Neural cell (in vitro differentiated cells): ENCODE results near the gene CCDC60. TPM values are rescaled to one million over a fixed set of nuclear protein-coding genes. Genes with fewer than 3 reads are reported as not detected.

Experiments used
- H2AFZ ChIP-seq: fragments of 200-600, 300-800 bp; sonication (generic), shearing (Covaris generic); 2 replicates; pipeline ENCODE4 v1.6.0; 2014; ENCODE audit warnings: low read depth, mild to moderate bottlenecking, antibody characterized with exemption, low read length, moderate library complexity
- H3F3A ChIP-seq: fragments of 200-600 bp; shearing (Covaris generic); 2 replicates; pipeline ENCODE4 v1.6.1; 2016; ENCODE audit warnings: mild to moderate bottlenecking, moderate library complexity, mixed read lengths, antibody characterized with exemption, low read length; ENCODE audit not compliant: insufficient read depth, poor library complexity, severe bottlenecking
- H3K27ac ChIP-seq: fragments of 200-600, 300-800 bp; sonication (generic), shearing (Covaris generic); 2 replicates; pipeline ENCODE4 v1.5.1; 2014; ENCODE audit warnings: mild to moderate bottlenecking, low read length, moderate library complexity
- H3K27me3 ChIP-seq: fragments of 300-800, 200-600 bp; sonication (generic), shearing (Covaris generic); 2 replicates; pipeline ENCODE4 v1.6.0; 2014; ENCODE audit warnings: mild to moderate bottlenecking, low read depth, low read length, moderate library complexity; ENCODE audit not compliant: insufficient read depth
- H3K36me3 ChIP-seq: fragments of 300-800, 200-600 bp; sonication (generic), shearing (Covaris generic); 2 replicates; pipeline ENCODE4 v1.5.1; 2014; ENCODE audit warnings: mild to moderate bottlenecking, antibody characterized with exemption, low read length, moderate library complexity; ENCODE audit not compliant: insufficient read depth
- H3K4me2 ChIP-seq: fragments of 300-800, 200-600 bp; sonication (generic), shearing (Covaris generic); 2 replicates; pipeline ENCODE4 v1.6.0; 2014; ENCODE audit warnings: mild to moderate bottlenecking, low read length
- H3K4me3 ChIP-seq: fragments of 300-800, 200-600 bp; sonication (generic), shearing (Covaris generic); 2 replicates; pipeline ENCODE4 v1.5.1; 2014; ENCODE audit warnings: mild to moderate bottlenecking, low read length, moderate library complexity
- H3K79me2 ChIP-seq: fragments of 200-600 bp; shearing (Covaris generic); replicated peaks from 2 replicates; pipeline ENCODE4 v1.6.0; 2014; ENCODE audit warnings: mild to moderate bottlenecking, low read length, moderate library complexity; ENCODE audit not compliant: insufficient read depth
- H3K9ac ChIP-seq: fragments of 300-800, 200-600 bp; sonication (generic), shearing (Covaris generic); 2 replicates; pipeline ENCODE4 v1.6.1; 2016; ENCODE audit warnings: mild to moderate bottlenecking, low read length, mixed read lengths
- H3K9me2 ChIP-seq: fragments of 200-600 bp; shearing (Covaris generic); 2 replicates; pipeline ENCODE4 v1.6.1; 2016; ENCODE audit warnings: mild to moderate bottlenecking, low read length, mixed read lengths; ENCODE audit not compliant: insufficient read depth
- H3K9me3 ChIP-seq: fragments of 200-600, 300-800 bp; sonication (generic), shearing (Covaris generic); 2 replicates; pipeline ENCODE4 v1.6.1; 2016; ENCODE audit warnings: mild to moderate bottlenecking, mixed run types, low read length, moderate library complexity, mixed read lengths
- H4K20me1 ChIP-seq: fragments of 200-600 bp; shearing (Covaris generic); 2 replicates; pipeline ENCODE4 v1.6.1; 2016; ENCODE audit warnings: mild to moderate bottlenecking, mixed run types; ENCODE audit not compliant: insufficient read depth
- CTCF ChIP-seq: fragments of 450-650 bp; IDR thresholded peaks from 2 replicates; pipeline ENCODE4 v1.5.1; 2014; ENCODE audit warnings: antibody characterized with exemption, mild to moderate bottlenecking, moderate library complexity; ENCODE audit not compliant: poor library complexity, severe bottlenecking
- EP300 ChIP-seq: fragments of 450-650 bp; conservative IDR thresholded peaks from 2 replicates; pipeline ENCODE4 v1.6.1; 2014; ENCODE audit warnings: antibody characterized with exemption, mild to moderate bottlenecking, moderate library complexity; ENCODE audit not compliant: poor library complexity, severe bottlenecking
- EZH2 ChIP-seq: fragments of 200-600, 300-800 bp; shearing (Covaris generic), sonication (generic); IDR thresholded peaks from 2 replicates; pipeline ENCODE4 v1.6.1; 2014; ENCODE audit warnings: antibody characterized with exemption, low read length, borderline replicate concordance, mild to moderate bottlenecking; ENCODE audit not compliant: insufficient read depth, poor library complexity, severe bottlenecking
- MXI1 ChIP-seq: fragments of 450-650 bp; conservative IDR thresholded peaks from 2 replicates; pipeline ENCODE4 v1.6.1; 2014; ENCODE audit warnings: antibody characterized with exemption, mild to moderate bottlenecking; ENCODE audit not compliant: poor library complexity, severe bottlenecking
- POLR2AphosphoS5 ChIP-seq: IDR thresholded peaks from 2 replicates; pipeline ENCODE4 v1.6.1; 2012
- RAD21 ChIP-seq: fragments of 450-650 bp; conservative IDR thresholded peaks from 2 replicates; pipeline ENCODE4 v1.6.1; 2014; ENCODE audit warnings: antibody characterized with exemption, mild to moderate bottlenecking, moderate library complexity
- REST ChIP-seq: IDR thresholded peaks from 2 replicates; pipeline ENCODE4 v1.6.1; 2012; ENCODE audit warnings: borderline replicate concordance
- SMC3 ChIP-seq: fragments of 450-650 bp; conservative IDR thresholded peaks from 2 replicates; pipeline ENCODE4 v1.6.1; 2014; ENCODE audit warnings: antibody characterized with exemption, mild to moderate bottlenecking, moderate library complexity; ENCODE audit not compliant: poor library complexity
- TAF1 ChIP-seq: IDR thresholded peaks from 2 replicates; pipeline ENCODE4 v1.6.1; 2012; ENCODE audit warnings: low read depth
- polyA plus RNA-seq: library from polyadenylated mRNA; depleted of rRNA; stranded (reverse); fragments of >200 nt; gene quantifications from 2 replicates; pipeline ENCODE4 v1.2.3, GENCODE V29; 2014

CCDC60 gene
- polyA plus RNA-seq, 1 donor from 2014 or later: not detected

- no peak for TF ChIP-seq MXI1
- no peak for TF ChIP-seq TAF1
- TF ChIP-seq CTCF: no peak
- TF ChIP-seq EZH2: no peak
Measured at GRCh38 chr12:119307747-119308146, 26.8 kb upstream of the CCDC60 start.

DNA sequence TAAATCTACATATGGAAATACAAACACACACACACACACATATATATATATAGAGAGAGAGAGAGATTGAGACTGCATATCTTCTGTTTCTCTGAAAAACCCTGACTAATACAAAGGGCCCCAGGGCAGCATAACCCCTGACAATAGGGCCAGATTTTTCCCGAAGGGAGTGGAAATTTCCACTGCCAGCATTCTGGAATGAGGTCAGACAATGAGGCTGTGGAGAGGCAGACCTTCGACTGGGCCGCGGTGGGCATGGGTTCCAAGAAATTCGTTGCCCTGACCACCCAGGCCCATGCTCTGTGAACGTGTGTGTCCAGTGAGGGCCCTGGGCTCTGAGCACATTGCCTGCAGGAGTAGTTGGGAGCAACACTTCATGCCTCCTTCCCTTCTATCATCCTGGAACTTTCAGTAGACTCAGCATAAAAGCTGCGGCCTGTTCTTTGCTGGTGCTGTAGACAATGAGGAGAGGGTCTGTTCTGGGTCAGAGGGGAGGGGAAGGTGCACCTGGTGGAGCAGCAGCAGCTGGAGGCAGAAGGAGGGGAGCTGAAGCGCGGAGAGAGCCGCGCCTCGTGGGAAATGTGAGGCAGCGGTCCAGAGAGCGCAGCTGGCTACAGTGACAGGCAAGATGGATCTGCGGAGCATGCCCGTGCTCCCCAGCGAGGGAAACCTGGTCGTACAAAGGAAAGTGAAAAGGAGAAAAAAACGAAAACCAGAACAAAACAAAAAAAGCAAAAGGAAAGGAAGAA, 25.6 kb upstream of the CCDC60 start:
- H3K27ac ChIP-seq: no peak overlapping the region
- no peak overlapping the region for H3K4me2 ChIP-seq
- TF ChIP-seq SMC3: no peak
- TF ChIP-seq RAD21: no peak
- TF ChIP-seq EZH2: no peak
- no peak for TF ChIP-seq POLR2AphosphoS5
- TF ChIP-seq CTCF: no peak
- TF ChIP-seq EP300: no peak
- TF ChIP-seq TAF1: no peak
- no peak for TF ChIP-seq REST
- no peak for TF ChIP-seq MXI1
- H4K20me1 ChIP-seq: no peaks in the 10 kb centered on the region
- H2AFZ ChIP-seq: no peak overlapping the region
- H3K9me2 ChIP-seq: no peaks in the 10 kb centered on the region
- H3K36me3 ChIP-seq: no peaks in the 10 kb centered on the region
- no peaks in the 10 kb centered on the region for H3K79me2 ChIP-seq
- H3K4me3 ChIP-seq: no peak overlapping the region
- H3K27me3 ChIP-seq: no peaks in the 10 kb centered on the region
- H3F3A ChIP-seq: no peaks in the 10 kb centered on the region
- no peak overlapping the region for H3K9ac ChIP-seq
- no peaks in the 10 kb centered on the region for H3K9me3 ChIP-seq

More at GRCh38 chr12:119307747-119308146, 26.8 kb upstream of the CCDC60 start:
- Histone ChIP-seq H3K9ac (no peak overlapping the region), H2AFZ (no peak overlapping the region), H3K79me2 (no peaks in the 10 kb centered on the region), H3F3A (no peaks in the 10 kb centered on the region), H3K9me3 (no peaks in the 10 kb centered on the region), H3K4me2 (no peak overlapping the region), H3K4me3 (no peak overlapping the region), H3K27ac (no peak overlapping the region), H3K9me2 (no peaks in the 10 kb centered on the region), H4K20me1 (no peaks in the 10 kb centered on the region), H3K36me3 (no peaks in the 10 kb centered on the region), H3K27me3 (no peaks in the 10 kb centered on the region)
